ENCODE results near the gene VAV2.

Gene VAV2

DNA sequence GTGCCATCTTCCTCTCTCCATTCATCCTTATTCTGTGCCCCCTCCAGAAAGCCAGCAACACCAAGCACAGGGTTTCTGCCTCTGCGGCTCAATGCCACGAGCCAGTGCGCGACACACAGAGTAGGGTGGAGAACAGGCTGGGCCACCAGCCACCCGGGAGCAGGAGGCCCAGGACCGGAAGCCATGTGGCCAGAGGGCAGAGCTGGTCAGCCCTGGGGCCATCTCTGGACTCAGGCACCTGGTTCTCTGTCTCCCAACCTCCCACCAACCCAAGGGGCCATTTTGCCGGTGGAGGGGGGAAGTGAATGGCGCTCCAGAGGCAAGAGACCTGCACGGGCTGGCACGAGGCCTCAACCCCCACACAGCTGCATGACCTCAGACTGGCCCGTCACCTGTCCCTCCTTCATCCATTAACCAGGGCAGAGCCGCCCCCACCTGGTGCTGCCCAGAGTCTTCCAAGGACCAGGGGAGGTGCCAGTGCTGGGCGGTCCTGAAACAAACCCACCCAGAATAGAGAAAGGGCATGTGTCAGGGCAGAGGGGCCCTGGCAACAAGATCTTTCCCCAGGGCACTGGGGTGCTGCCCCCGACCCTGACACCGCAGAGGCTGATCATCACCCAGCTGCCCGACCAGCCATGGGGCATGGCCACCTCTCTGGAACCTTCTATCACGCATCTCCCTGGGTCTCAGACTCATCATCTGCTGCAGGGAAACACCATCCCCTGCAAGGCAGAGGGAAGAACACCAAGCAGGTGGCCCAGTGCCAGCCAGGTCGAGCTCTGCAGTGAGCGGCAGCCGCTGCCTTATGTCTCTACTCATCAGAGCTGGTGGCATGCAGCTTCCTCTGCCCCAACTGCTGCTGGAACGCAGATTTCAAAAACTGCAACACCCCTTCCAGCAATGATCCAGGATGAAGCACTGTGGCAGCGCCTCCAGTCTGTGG, 11.9 kb downstream of the VAV2 start:
- DNase-seq (ENCODE audit: low read depth): no peak

GRCh38 chr9:133979273-133979920, 12.7 kb downstream of the VAV2 start:
- DNase-seq (ENCODE audit: low read depth): no peak

- DNase-seq (ENCODE audit: low read depth): no peak
These were observed 13.2 kb downstream of the VAV2 start for GRCh38 chr9:133978899-133979272.

DNA sequence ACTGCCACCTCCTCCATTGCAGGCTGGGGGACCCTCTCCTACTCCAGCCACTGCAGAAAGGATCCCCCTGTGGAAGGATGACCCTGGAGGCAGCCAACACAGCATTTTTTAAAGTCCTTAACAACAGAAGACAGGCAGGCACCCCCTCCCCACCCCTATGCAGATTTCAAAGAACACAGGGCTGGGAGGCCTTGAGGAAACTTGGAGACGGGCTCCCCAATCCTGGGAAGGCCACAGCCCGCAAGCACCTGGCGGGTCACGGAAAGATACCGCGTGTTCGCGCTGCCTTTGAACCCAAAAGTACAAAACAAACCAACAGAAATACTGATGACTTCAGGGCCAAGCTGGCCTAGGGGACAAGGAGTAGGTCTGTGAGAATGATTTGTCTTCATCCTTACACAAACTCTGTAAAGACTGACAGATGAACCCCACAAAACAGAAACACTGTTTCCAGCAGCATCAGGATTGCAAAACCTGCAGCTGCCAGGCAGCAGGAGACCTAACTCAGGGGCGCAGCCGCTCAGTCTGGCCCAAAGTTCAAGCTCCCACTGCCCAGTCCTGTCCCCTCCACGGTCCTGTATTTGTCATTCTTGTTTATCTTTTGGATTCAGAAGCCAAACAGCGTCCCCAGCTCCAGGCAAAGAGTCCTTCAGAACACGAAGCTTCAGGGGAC, 13.8 kb downstream of the VAV2 start:
- no peak for DNase-seq (ENCODE audit: low read depth)

DNA sequence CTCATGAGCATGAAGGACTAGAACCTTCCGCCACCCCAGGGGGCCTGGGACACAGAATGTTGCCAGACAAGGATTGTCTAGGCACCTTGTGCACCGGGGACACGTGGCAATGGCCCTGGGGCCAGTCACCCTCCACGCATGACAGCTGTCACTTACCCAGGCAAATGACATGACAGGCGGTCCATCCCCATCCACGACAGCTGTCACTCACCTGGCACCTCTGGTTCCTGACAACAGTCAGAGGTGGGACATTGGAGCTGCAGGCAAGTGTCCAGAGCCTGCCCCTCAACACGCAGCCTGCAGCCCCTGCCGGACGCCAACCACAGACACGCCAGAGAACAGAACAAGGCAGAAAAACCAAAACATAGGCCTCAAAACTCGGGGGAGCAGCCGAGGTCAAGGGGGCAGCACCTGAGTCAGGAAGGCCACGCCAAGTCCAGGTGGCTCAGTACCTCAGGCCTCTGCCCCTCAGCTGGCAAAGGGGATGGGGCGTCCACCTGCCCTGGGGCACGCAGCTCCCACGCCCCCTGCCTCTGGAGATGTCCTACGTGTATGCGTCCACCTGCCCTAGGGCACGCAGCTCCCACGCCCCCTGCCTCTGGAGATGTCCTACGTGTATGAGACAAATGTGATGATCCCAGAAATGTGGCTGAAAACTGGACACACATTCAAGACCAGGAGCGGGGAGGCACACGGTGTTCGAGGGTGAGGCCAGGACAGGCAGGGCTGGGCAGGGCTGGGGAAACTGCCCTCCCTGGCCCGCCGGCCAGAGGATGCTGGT, 14.5 kb downstream of the VAV2 start:
- DNase-seq (ENCODE audit: low read depth): no peak

DNA sequence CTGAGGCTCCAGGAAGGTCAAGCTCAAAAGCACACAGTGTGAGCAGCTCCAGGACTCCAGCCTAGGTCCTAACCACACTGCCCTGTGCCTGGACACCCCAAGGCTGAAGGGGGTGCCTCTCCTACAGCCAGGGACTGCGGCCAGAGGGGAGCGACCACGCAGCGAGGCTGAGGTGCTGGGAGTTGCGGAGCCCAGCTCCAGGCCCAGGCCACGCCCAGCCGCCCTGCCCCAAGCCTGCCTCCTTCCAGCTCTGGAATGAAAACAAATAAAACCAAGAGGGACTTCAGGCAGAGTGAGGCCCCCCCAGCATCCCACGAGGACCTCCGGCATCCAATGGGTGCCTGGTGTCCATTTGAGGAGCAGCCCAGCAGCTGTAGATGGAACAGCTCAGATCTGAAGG, 15.2 kb downstream of the VAV2 start:
- no peak for DNase-seq (ENCODE audit: low read depth)

- no peak for DNase-seq (ENCODE audit: low read depth)
These were observed 15.8 kb downstream of the VAV2 start for GRCh38 chr9:133976191-133976861.

- DNase-seq (ENCODE audit: low read depth): no peak
These were observed 16.6 kb downstream of the VAV2 start for GRCh38 chr9:133975511-133975910.

- no peak for DNase-seq (ENCODE audit: low read depth)
These were observed 17.3 kb downstream of the VAV2 start for GRCh38 chr9:133974631-133975341.

GRCh38 chr9:133973791-133974630, 18.1 kb downstream of the VAV2 start:
- DNase-seq (ENCODE audit: low read depth): no peak

GRCh38 chr9:133973111-133973790, 18.9 kb downstream of the VAV2 start:
- DNase-seq (ENCODE audit: low read depth): no peak

- DNase-seq (ENCODE audit: low read depth): no peak
These were observed 19.9 kb downstream of the VAV2 start for GRCh38 chr9:133971981-133972941.

- DNase-seq (ENCODE audit: low read depth): no peak
These were observed 20.8 kb downstream of the VAV2 start for GRCh38 chr9:133971121-133971951.

DNA sequence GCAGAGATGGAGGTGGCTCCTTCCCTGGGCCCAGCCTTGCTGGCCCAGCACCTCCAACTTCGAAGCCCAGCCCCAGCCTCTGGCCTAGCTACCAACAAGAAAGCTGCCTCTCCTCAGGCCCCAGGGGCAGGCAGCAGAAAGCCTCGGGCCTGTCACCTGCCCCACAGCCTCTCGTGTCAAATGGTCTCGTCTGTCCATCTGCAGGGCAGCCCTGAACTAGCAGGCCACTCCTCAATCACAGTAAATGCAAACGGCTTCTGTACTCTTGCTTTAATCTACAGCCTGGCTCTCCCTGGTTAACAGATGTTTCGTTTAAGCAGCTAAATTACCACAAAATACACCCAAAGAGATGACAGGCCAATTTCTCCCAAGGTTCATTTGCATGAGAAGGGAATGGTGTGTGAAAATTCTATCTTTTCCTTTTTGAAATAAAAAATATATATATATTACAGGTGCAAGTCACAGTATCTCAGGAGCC, 21.5 kb downstream of the VAV2 start:
- DNase-seq (ENCODE audit: low read depth): no peak

DNA sequence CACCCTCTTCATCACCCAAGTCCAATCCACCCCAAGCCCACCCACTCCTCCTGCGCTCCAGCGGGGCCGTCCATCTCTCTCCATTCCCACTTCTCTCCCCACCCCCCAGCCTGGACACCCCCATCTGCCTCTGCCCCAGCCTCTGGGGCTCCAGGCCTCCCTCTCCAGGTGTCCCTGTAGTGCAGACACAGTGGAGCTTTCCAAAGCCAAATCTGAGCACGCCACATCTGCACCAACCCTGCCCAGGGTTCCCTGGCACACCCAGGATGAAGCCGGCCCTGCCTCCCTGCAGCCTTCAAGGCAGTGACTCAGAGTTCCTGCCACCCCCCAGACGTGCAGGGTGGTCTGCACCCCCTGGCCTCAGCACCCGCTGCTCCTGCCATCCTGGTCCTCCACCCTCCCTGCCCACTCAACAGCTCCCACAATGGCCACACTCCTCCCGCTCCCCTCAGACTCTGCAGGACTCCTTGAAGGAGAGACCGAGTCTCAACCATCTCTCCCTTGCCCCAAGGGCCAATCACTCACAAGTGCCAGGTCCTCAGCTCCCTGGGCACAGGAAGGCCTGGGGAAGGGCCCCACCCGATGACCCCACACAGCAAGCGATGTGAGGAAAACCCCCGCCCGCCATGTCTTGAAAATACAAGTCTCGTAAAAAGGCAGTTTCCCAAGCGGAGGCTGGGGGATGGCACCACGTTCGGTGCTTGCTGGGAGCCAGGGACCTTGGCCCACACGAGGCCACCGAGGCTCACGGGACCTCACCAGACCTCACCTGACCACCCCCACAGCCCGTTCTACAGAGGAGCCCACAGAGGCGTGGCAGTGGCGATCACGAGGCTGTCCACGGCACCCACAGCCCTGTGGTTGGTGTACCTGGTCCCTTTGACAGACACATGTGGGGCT, 22.2 kb downstream of the VAV2 start:
- no peak for DNase-seq (ENCODE audit: low read depth)

Measured in GM04503 (cell line).